ENCODE measurements around the gene SYK.

- no peak for TF ChIP-seq CTCF (IDR thresholded peaks at IDR 0.05)
- no peak for TF ChIP-seq POLR2A (IDR thresholded peaks at IDR 0.05)
Observed at GRCh38 chr9:90891308-90892040, 89.9 kb downstream of the SYK start.
